GM21423 (cell line): ENCODE results near the gene SMAD3.

Source experiments
- ATAC-seq: cut with Tn5 transposase; IDR thresholded peaks from one replicate; pipeline ENCODE4 v1.9.1; 2021; ENCODE audit warnings: mild to moderate bottlenecking, moderate library complexity; ENCODE audit not compliant: unreplicated experiment

SMAD3 gene

DNA sequence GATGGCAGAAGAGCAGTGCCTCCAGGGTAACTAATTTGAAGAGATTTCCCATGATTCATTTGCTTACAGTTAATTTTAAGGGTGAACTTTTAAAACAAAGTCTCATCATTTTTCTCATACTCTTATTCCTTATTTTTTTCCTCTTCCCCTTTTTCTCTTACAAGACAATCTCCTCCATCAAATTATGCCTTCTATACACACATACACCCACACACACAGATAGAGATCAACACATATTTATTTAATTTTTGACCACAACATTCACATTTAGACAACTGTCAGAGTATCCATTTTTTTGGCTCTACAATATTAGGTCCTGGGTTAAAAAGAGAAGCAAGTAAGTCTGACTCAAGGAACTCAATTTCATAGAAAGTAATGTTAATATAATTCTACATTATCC, 151.5 kb downstream of the SMAD3 start:
- ATAC-seq: no peak

DNA sequence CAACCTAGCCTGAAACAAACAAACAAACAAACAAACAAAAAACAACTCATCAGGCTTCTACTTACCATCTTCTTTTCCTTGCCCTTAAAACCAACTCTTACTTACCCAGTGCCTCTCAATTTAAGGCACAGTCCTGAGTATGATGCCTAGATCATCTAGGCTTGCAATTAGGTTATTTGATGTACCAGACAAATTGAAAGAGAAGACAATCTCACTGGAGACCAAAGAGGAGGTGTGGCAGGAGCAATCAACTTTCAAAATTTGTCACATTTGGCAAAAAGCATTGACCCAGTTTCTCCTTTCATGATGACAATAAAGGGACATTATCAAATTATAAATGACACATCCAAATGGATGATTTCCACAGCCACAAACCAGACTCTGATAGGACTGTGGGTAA, 153.0 kb downstream of the SMAD3 start:
- ATAC-seq: no peak

DNA sequence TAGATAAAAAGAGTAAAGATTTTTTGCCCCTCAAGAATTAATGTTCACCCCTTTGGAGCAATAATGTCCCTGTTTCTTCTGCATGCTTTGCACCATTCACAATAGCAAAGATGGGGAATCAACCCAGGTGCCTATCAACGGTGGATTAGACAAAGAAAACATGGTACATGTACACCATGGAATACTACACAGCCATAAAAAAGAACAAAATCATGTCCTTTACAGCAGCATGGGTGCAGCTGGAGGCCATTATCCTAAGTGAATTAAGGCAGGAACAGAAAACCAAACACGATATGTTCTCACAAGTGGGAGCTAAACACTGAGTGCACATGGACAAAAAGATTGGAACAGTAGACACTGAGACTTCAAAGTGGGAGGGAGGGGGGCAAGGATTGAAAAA, 153.9 kb downstream of the SMAD3 start:
- ATAC-seq: no peak

DNA sequence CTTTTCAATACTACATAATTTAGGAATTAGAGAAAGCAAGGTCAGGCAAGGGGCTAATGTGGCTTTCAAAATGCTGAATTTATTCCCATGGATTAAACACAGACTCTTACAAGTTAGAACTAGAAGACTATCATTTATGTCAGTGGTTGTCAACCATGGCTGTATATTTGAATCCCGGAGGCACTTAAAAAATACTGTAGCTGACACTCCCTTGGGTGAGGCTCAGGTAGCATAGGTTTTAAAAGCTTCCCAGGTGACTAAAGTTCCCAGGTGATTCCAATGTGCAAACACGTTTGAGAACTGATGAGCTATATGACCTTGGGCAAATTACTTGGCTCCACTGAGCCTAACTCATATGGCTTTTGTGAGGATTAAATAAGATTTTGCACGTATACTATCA, 159.5 kb downstream of the SMAD3 start:
- ATAC-seq: no peak

DNA sequence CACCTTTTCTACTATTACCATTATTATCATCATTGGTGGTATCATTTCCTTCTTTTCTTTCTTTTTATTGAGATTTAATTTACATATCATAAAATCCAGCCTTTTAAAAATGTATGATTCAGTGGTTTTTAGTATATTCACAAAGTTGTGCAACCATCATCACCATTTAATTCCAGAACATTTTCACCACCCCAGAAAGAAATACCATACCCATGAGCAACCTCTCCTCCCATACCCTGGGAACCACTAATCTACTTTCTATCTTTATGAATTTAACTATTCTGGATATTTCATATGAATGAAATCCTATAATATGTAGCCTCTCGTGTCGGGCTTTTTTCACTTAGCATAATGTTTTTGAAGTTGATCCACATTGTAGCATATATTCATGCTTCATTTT, 159.9 kb downstream of the SMAD3 start:
- ATAC-seq: no peak

DNA sequence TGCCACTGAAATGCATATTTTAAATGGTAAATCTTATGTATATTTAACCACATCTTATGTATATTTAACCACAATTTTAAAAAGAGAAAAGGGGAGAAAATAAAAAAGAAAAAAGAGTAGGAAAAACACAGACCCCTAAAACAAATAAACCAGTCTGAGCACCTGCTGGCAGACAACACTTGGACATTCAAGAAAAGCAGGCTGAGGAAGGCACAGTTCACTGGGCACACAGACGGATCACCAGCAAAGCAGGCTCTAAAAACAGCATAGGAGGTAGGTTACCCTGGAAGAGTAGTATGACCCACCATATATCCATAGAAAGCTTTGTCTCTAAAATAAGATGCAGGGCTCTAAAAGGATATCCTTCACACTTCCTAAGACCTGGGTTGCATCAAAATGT, 162.0 kb downstream of the SMAD3 start:
- ATAC-seq: no peak

DNA sequence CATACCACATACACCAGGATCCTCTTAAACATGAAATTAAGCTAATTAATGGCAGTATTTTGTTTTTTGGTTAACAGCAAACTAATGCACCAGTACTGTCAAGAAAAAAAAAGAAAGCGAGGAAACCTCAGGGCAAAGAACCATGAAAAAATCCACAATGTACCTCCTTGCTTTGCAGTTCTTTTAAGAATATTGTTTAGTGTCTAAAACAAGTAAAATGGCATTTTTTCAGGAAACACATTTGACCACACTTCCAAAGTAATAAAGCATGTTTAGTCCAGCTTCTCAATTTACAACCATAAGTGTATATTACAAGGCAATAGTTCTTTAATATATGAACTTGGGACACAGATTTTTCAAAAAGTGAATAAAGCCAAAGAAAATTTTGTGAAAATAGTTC, 162.4 kb downstream of the SMAD3 start:
- no peak for ATAC-seq

DNA sequence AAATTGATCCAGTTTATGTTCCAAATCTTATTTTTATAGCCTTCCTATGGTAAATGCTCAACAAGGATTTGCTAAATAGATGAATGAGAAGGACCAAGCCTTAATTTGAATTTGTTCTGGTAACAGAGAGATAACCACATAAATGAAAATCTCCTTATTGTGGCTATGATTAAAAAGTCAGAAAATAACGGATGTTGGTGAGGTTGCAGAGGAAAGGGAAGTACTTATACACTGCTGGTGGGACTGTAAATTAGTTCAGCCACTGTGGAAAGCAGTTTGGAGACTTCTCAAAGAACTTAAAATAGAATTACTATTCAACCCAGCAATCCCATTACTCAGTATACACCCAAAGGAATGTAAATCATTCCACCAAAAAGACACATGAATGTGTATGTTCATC, 162.9 kb downstream of the SMAD3 start:
- no peak for ATAC-seq

DNA sequence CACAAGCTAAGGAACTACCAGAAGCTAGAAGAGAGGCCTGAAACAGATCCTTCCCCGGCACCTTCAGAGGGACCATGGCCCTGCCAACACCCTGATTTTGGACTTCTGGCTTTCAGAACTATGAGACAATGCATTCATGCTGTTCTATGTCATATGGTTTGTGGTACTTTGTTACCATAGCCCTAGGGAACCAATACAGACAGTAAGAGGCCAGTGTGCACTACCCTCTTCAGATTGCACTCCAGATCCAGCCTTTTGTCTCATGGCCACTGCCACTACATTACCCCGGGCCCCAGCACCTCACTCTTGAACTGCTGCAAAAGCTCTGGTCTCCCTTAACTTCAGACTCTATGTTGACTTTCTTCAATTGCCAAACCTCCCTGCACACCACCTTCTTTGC, 165.1 kb downstream of the SMAD3 start:
- no peak for ATAC-seq

DNA sequence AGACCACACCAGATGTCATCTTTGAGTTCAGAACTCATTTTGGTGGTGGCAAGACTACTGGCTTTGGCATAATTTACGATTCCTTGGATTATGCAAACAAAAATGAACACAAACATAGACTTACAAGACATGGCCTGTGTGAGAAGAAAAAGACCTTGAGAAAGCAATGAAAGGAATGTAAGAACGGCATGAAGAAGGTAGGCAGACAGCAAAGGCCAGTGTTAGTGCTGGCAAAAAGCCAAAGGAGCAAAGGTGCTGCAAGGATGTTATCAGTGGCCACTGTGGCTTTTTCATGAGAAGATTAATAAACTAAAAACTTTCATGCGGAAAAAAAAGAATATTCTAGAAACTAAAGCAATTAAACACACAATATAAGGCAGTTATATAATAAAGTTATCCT, 167.2 kb downstream of the SMAD3 start:
- ATAC-seq: no peak

DNA sequence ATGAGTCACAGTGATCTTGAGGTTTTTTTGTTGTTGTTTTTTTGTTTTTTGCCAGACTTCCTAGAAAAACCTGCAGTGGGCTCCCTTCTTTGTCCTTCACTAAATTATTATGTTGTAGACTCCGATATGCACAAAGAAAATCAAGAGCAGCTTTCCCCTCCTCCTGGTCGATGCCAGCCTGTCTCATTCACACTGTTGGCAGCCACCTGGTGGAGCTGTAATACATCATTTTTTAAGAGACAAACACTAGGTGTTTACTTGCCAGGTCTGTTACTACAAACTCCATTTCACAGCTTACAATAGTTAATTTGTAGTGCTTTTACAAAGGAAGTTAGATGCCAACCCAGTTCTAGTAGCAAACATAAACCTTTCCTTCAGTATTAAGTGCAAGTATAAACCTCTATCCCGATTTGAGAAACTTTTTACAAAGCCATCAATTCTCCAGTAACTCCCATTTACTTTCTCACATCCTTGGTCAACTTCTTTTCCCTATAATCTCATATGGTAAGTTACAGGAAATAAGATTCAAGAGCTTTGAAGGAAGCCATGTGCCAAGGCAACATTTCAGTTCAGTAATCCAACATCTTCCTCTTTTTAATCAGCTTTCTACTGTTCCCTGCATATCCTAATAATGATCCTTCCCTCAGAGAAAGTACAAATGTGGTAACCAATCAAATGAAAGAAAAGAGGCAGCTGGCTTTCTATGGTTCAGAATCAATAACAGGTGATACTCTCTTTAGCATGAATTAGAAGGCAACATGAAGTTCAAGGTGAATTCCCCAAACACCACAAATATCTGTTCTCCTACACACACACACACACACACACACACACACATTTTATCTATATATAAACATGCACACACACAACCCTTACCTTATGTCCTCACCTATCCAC, 175.1 kb downstream of the SMAD3 start:
- no peak for ATAC-seq

DNA sequence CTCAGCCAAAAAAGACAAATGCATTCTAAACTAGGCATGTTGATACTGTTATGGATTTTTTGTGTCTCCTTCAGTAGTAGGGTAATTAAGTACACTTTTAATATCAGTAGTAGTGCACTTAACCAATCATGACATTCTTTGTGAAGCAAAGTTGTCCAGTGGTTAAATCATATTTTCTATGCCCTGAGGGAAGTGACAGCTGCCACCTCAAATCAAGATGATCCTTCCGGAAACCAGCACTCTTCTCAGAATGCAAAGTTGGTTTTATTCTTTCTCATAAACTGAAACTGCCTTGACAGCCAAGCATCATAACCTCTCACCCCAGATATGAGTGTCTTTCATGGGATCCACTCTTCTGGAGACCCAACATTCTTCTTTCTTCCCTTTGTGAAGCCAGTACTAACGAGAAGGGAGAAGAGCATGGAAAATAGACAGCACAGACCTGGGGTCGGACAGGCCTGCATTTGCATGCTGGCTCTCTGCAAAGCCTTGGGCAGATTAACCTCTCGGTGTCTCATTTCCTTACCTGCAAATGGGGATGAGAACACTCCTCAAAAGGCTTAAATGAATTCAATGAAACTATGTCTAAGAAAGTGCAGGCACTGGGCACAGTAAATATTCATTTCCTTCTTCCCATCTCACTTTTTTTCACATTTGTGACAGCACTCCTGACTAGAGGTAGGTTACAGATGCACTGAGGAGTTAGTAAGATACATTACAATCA, 175.9 kb downstream of the SMAD3 start:
- ATAC-seq: peak; percentile 77

DNA sequence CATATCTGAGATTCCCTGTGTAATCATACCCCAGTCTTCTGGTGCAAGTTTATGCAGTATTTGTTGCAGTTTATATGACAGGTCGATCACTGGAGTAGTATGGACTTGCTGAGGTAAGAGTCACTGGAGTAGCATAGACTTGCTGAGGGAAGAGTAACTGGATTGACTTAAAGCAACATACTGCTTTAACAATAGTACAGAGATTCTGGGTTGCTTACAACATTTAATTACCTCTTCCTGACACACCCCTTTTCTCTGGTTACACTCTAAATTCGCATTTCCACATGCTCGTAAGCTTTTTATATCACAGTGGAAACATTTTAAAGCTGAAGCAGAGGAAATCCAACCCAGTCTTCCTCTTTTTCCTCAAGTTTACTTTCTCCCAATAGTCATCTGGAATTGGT, 177.3 kb downstream of the SMAD3 start:
- ATAC-seq: no peak
